OCI-LY7 (cell line): ENCODE results near the gene ELMOD3.

Source experiments
- EZH2phosphoT487 ChIP-seq: fragments of 200-600 bp; sonication (generic); IDR thresholded peaks from 2 replicates; pipeline ENCODE4 v1.6.1; 2018; ENCODE audit warnings: low read depth, borderline replicate concordance, mild to moderate bottlenecking, mixed run types, antibody characterized with exemption, low read length, moderate library complexity, mixed read lengths
- TF ChIP-seq, protein P1 (sequence below): fragments of 200-600 bp; sonication (generic); conservative IDR thresholded peaks from 2 replicates; pipeline ENCODE4 v1.5.1; 2014; ENCODE audit warnings: mild to moderate bottlenecking, antibody characterized with exemption, low read length, moderate library complexity, mixed read lengths

- TF ChIP-seq, protein P1, sequence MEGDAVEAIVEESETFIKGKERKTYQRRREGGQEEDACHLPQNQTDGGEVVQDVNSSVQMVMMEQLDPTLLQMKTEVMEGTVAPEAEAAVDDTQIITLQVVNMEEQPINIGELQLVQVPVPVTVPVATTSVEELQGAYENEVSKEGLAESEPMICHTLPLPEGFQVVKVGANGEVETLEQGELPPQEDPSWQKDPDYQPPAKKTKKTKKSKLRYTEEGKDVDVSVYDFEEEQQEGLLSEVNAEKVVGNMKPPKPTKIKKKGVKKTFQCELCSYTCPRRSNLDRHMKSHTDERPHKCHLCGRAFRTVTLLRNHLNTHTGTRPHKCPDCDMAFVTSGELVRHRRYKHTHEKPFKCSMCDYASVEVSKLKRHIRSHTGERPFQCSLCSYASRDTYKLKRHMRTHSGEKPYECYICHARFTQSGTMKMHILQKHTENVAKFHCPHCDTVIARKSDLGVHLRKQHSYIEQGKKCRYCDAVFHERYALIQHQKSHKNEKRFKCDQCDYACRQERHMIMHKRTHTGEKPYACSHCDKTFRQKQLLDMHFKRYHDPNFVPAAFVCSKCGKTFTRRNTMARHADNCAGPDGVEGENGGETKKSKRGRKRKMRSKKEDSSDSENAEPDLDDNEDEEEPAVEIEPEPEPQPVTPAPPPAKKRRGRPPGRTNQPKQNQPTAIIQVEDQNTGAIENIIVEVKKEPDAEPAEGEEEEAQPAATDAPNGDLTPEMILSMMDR: no peak
- no peak for TF ChIP-seq EZH2phosphoT487
These were observed 45.5 kb upstream of the ELMOD3 start for GRCh38 chr2:85308896-85309555.
